HG03558 (cell line): Measurements from ENCODE around the gene BRD3OS.

Source experiments
- ATAC-seq: cut with Tn5 transposase; IDR thresholded peaks from one replicate; pipeline ENCODE4 v1.9.1; 2021; ENCODE audit warnings: moderate number of reproducible peaks; ENCODE audit not compliant: unreplicated experiment; ENCODE audit errors: extremely low read depth

BRD3OS gene

GRCh38 chr9:134048582-134048968 lies 23.3 kb downstream of the BRD3OS start:
- ATAC-seq = no peak

GRCh38 chr9:134049236-134049635 lies 24.0 kb downstream of the BRD3OS start:
- no peak for ATAC-seq

GRCh38 chr9:134049772-134050588 lies 24.7 kb downstream of the BRD3OS start:
- no peak for ATAC-seq

GRCh38 chr9:134050726-134051125 lies 25.4 kb downstream of the BRD3OS start:
- ATAC-seq = no peak

GRCh38 chr9:134051319-134051718 lies 26.0 kb downstream of the BRD3OS start:
- no peak for ATAC-seq

GRCh38 chr9:134052491-134052890 lies 27.2 kb downstream of the BRD3OS start:
- no peak for ATAC-seq

GRCh38 chr9:134052941-134053340 lies 27.7 kb downstream of the BRD3OS start:
- ATAC-seq = no peak

GRCh38 chr9:134053401-134053871 lies 28.2 kb downstream of the BRD3OS start:
- no peak for ATAC-seq

GRCh38 chr9:134053941-134054761 lies 28.9 kb downstream of the BRD3OS start:
- ATAC-seq = no peak

GRCh38 chr9:134054891-134055811 lies 29.9 kb downstream of the BRD3OS start:
- no peak for ATAC-seq

GRCh38 chr9:134055981-134056461 lies 30.7 kb downstream of the BRD3OS start:
- ATAC-seq = no peak

- no peak for ATAC-seq
These were observed 31.4 kb downstream of the BRD3OS start for GRCh38 chr9:134056483-134057306.

- ATAC-seq = no peak
These were observed 32.0 kb downstream of the BRD3OS start for GRCh38 chr9:134057307-134057657.

- ATAC-seq = no peak
These were observed 32.7 kb downstream of the BRD3OS start for GRCh38 chr9:134057751-134058701.

GRCh38 chr9:134058716-134059115 lies 33.4 kb downstream of the BRD3OS start:
- ATAC-seq = no peak

- no peak for ATAC-seq
These were observed 33.9 kb downstream of the BRD3OS start for GRCh38 chr9:134059188-134059641.

- ATAC-seq = peak; percentile 42
These were observed 34.5 kb downstream of the BRD3OS start for GRCh38 chr9:134059661-134060395.
